Trophoblast cell (in vitro differentiated cells and primary cell): ENCODE results near the gene PLB1.

Experiments used
- DNase-seq, 2 donors: peaks; one replicate each; pipeline ENCODE4 v3.0.0-alpha.2; 2016
- H2AFZ ChIP-seq: 2 replicates; pipeline ENCODE4 v1.6.1; 2013; ENCODE audit warnings: low read length, moderate library complexity, mild to moderate bottlenecking; ENCODE audit not compliant: insufficient read depth, poor library complexity
- H2AK5ac ChIP-seq: 2 replicates; pipeline ENCODE4 v1.6.1; 2013; ENCODE audit warnings: mild to moderate bottlenecking, low read length
- H2BK120ac ChIP-seq: 2 replicates; pipeline ENCODE4 v1.6.1; 2013; ENCODE audit warnings: low read length, mild to moderate bottlenecking, moderate library complexity; ENCODE audit not compliant: insufficient read depth, poor library complexity
- H2BK12ac ChIP-seq: 2 replicates; pipeline ENCODE4 v1.6.1; 2013; ENCODE audit warnings: mild to moderate bottlenecking, low read length, moderate library complexity
- H2BK5ac ChIP-seq: 2 replicates; pipeline ENCODE4 v1.6.1; 2013; ENCODE audit warnings: low read length, low read depth, moderate library complexity, mild to moderate bottlenecking; ENCODE audit not compliant: poor library complexity
- H3K14ac ChIP-seq: 2 replicates; pipeline ENCODE4 v1.6.1; 2013; ENCODE audit warnings: mild to moderate bottlenecking, low read length
- H3K18ac ChIP-seq: 2 replicates; pipeline ENCODE4 v1.6.1; 2013; ENCODE audit warnings: mild to moderate bottlenecking, low read length
- H3K23ac ChIP-seq: 2 replicates; pipeline ENCODE4 v1.6.1; 2013; ENCODE audit warnings: low read length
- H3K27ac ChIP-seq: 2 replicates; pipeline ENCODE4 v1.5.1; 2013; ENCODE audit warnings: low read depth, mild to moderate bottlenecking, inconsistent platforms, low read length, moderate library complexity
- H3K27me3 ChIP-seq: 2 replicates; pipeline ENCODE4 v1.6.1; 2013; ENCODE audit warnings: inconsistent platforms, mild to moderate bottlenecking, low read length, moderate library complexity; ENCODE audit not compliant: insufficient read depth
- H3K36me3 ChIP-seq, 2 experiments: 1 replicate in 1 of 2; 2 replicates in 1 of 2; pipeline ENCODE4 v1.6.1; 2013; ENCODE audit warnings: low read length in 2 of 2, mild to moderate bottlenecking in 2 of 2, moderate library complexity in 1 of 2; ENCODE audit not compliant: insufficient read depth in 2 of 2, control insufficient read depth in 1 of 2
- H3K4ac ChIP-seq: 2 replicates; pipeline ENCODE4 v1.6.1; 2013; ENCODE audit warnings: low read depth, mild to moderate bottlenecking, low read length, moderate library complexity
- H3K4me1 ChIP-seq, 2 experiments: 1 replicate in 1 of 2; 2 replicates in 1 of 2; pipeline ENCODE4 v1.6.1; 2013; ENCODE audit warnings: low read length in 2 of 2, mild to moderate bottlenecking in 2 of 2, moderate library complexity in 1 of 2; ENCODE audit not compliant: insufficient read depth in 2 of 2, control insufficient read depth in 1 of 2
- H3K4me2 ChIP-seq: 2 replicates; pipeline ENCODE4 v1.6.1; 2013; ENCODE audit warnings: inconsistent platforms, mild to moderate bottlenecking, low read length, moderate library complexity
- H3K4me3 ChIP-seq: 2 replicates; pipeline ENCODE4 v1.5.1; 2013; ENCODE audit warnings: mild to moderate bottlenecking, low read depth, low read length, inconsistent platforms
- H3K79me1 ChIP-seq: one replicate; pipeline ENCODE4 v1.6.1; 2013; ENCODE audit warnings: low read length
- H3K79me2 ChIP-seq: 2 replicates; pipeline ENCODE4 v1.6.1; 2013; ENCODE audit warnings: low read length, mild to moderate bottlenecking; ENCODE audit not compliant: control insufficient read depth, insufficient read depth, poor library complexity
- H3K9ac ChIP-seq: 2 replicates; pipeline ENCODE4 v1.6.1; 2013; ENCODE audit warnings: mild to moderate bottlenecking, low read length
- H3K9me3 ChIP-seq: 2 replicates; pipeline ENCODE4 v1.6.1; 2013; ENCODE audit warnings: low read depth, mild to moderate bottlenecking, control low read depth, inconsistent platforms, low read length; ENCODE audit not compliant: insufficient read depth
- H4K12ac ChIP-seq: 2 replicates; pipeline ENCODE4 v1.6.1; 2013; ENCODE audit warnings: low read depth, mild to moderate bottlenecking, low read length, moderate library complexity
- H4K8ac ChIP-seq: 2 replicates; pipeline ENCODE4 v1.6.1; 2013; ENCODE audit warnings: low read depth, mild to moderate bottlenecking, low read length, moderate library complexity
- H4K91ac ChIP-seq: one replicate; pipeline ENCODE4 v1.6.1; 2013; ENCODE audit warnings: low read depth, mild to moderate bottlenecking, low read length, moderate library complexity
- WGBS: extraction: QIAGEN DNeasy Blood & Tissue Kit; methylation state at CpG from one replicate; pipeline ENCODE4 v1.1.7; 2013; ENCODE audit warnings: missing lambda C conversion rate; ENCODE audit not compliant: insufficient read length, insufficient coverage; ENCODE audit errors: extremely low coverage; 5-methylcytosine and 5-hydroxymethylcytosine counted together

PLB1 gene

GRCh38 chr2:28668106-28668814 lies 172.4 kb downstream of the PLB1 start:
- Histone ChIP-seq H3K4me3 (no peak overlapping the region), H3K4ac (no peak overlapping the region), H3K79me2 (no peaks in the 10 kb centered on the region), H3K9me3 (no peaks in the 10 kb centered on the region), H3K18ac (no peak overlapping the region), H2AFZ (no peak overlapping the region), H3K4me1 (peaks cover 12 to 18% of the 10 kb centered on the region in 2 experiments), H2AK5ac (no peak overlapping the region), H3K14ac (peak overlapping the region; percentile 22), H3K23ac (no peak overlapping the region), H3K27ac (no peak overlapping the region), H4K91ac (peak overlapping the region; percentile 32), H4K8ac (no peak overlapping the region), H3K27me3 (no peaks in the 10 kb centered on the region), H2BK120ac (peak overlapping the region; percentile 12), H2BK5ac (peak overlapping the region; percentile 6), H3K4me2 (no peak overlapping the region), H3K36me3 (no peaks in the 10 kb centered on the region), H3K9ac (no peak overlapping the region), H3K79me1 (peaks cover 16% of the 10 kb centered on the region), H2BK12ac (peak overlapping the region; percentile 27), H4K12ac (no peak overlapping the region)
- DNase-seq = no peak
- no CpG with 5 or more reads among the region's 5 CpGs for WGBS

GRCh38 chr2:28668880-28669279 lies 173.0 kb downstream of the PLB1 start:
- H2BK120ac ChIP-seq = no peak overlapping the region
- no peak overlapping the region for H3K18ac ChIP-seq
- H3K4ac ChIP-seq = no peak overlapping the region
- H3K4me3 ChIP-seq = no peak overlapping the region
- DNase-seq = no peak
- no peak overlapping the region for H3K9ac ChIP-seq
- no peak overlapping the region for H2BK12ac ChIP-seq
- WGBS = no CpG with 5 or more reads among the region's 2 CpGs
- H3K23ac ChIP-seq = no peak overlapping the region
- no peak overlapping the region for H3K14ac ChIP-seq
- H2BK5ac ChIP-seq = no peak overlapping the region
- no peak overlapping the region for H4K8ac ChIP-seq
- no peaks in the 10 kb centered on the region for H3K27me3 ChIP-seq
- no peak overlapping the region for H2AK5ac ChIP-seq
- H4K12ac ChIP-seq = no peak overlapping the region
- no peak overlapping the region for H3K4me2 ChIP-seq
- no peaks in the 10 kb centered on the region for H3K79me2 ChIP-seq
- peaks cover 11% of the 10 kb centered on the region for H3K79me1 ChIP-seq
- H3K9me3 ChIP-seq = peaks cover 1% of the 10 kb centered on the region
- peaks cover 10 to 13% of the 10 kb centered on the region in 2 experiments for H3K4me1 ChIP-seq
- H2AFZ ChIP-seq = no peak overlapping the region
- peak overlapping the region; percentile 8 for H4K91ac ChIP-seq
- no peak overlapping the region for H3K27ac ChIP-seq
- no peaks in the 10 kb centered on the region for H3K36me3 ChIP-seq

GRCh38 chr2:28670856-28671255 lies 175.0 kb downstream of the PLB1 start:
- no CpG with 5 or more reads among the region's 2 CpGs for WGBS
- Histone ChIP-seq H4K12ac (no peak overlapping the region), H3K4ac (no peak overlapping the region), H3K18ac (no peak overlapping the region), H3K4me2 (no peak overlapping the region), H3K23ac (no peak overlapping the region), H3K14ac (no peak overlapping the region), H2AFZ (no peak overlapping the region), H2BK120ac (no peak overlapping the region), H2BK12ac (no peak overlapping the region), H3K9me3 (peaks cover 1% of the 10 kb centered on the region), H3K4me3 (no peak overlapping the region), H4K91ac (no peak overlapping the region), H3K4me1 (no peaks in the 10 kb centered on the region), H3K27me3 (no peaks in the 10 kb centered on the region), H2AK5ac (no peak overlapping the region), H3K79me2 (no peaks in the 10 kb centered on the region), H3K27ac (no peak overlapping the region), H3K9ac (no peak overlapping the region), H4K8ac (no peak overlapping the region), H3K36me3 (no peaks in the 10 kb centered on the region), H3K79me1 (no peaks in the 10 kb centered on the region), H2BK5ac (no peak overlapping the region)
- no peak for DNase-seq

GRCh38 chr2:28673338-28673737 lies 177.5 kb downstream of the PLB1 start:
- no peak overlapping the region for H2AK5ac ChIP-seq
- no peak overlapping the region for H4K12ac ChIP-seq
- H3K4me1 ChIP-seq = peaks cover 0 to 2% of the 10 kb centered on the region in 2 experiments
- no peaks in the 10 kb centered on the region for H3K79me2 ChIP-seq
- peaks cover 0 to 3% of the 10 kb centered on the region in 2 experiments for H3K36me3 ChIP-seq
- H4K8ac ChIP-seq = no peak overlapping the region
- H3K79me1 ChIP-seq = peaks cover 6% of the 10 kb centered on the region
- no peak overlapping the region for H2AFZ ChIP-seq
- no peak overlapping the region for H3K23ac ChIP-seq
- H4K91ac ChIP-seq = no peak overlapping the region
- H3K4me2 ChIP-seq = no peak overlapping the region
- no peak overlapping the region for H2BK120ac ChIP-seq
- no peak overlapping the region for H3K4ac ChIP-seq
- H3K9ac ChIP-seq = no peak overlapping the region
- H3K18ac ChIP-seq = no peak overlapping the region
- no peak overlapping the region for H2BK5ac ChIP-seq
- H3K14ac ChIP-seq = no peak overlapping the region
- H3K27ac ChIP-seq = no peak overlapping the region
- WGBS = no CpG with 5 or more reads among the region's 4 CpGs
- no peak overlapping the region for H3K4me3 ChIP-seq
- DNase-seq = no peak
- no peaks in the 10 kb centered on the region for H3K27me3 ChIP-seq
- H2BK12ac ChIP-seq = no peak overlapping the region
- peaks cover 1% of the 10 kb centered on the region for H3K9me3 ChIP-seq
